Muscle of leg (tissue), 11 donors: ENCODE measurements around the gene KDM4E. TPM values are rescaled to one million over a fixed set of nuclear protein-coding genes. Genes with fewer than 3 reads are reported as not detected.

ENCODE experiments used
- DNase-seq: peaks from one replicate; pipeline ENCODE4 v3.0.0; 2013
- H3K27ac ChIP-seq: one replicate; pipeline ENCODE4 v1.5.1; 2013; ENCODE audit warnings: mild to moderate bottlenecking, low read length, control low read depth
- H3K27me3 ChIP-seq: one replicate; pipeline ENCODE4 v1.6.1; 2013; ENCODE audit warnings: low read length; ENCODE audit not compliant: control insufficient read depth, insufficient read depth
- H3K36me3 ChIP-seq: one replicate; pipeline ENCODE4 v1.6.1; 2013; ENCODE audit warnings: low read length; ENCODE audit not compliant: control insufficient read depth, insufficient read depth
- H3K4me1 ChIP-seq: one replicate; pipeline ENCODE4 v1.6.1; 2013; ENCODE audit warnings: low read length; ENCODE audit not compliant: control insufficient read depth, insufficient read depth
- H3K4me3 ChIP-seq: one replicate; pipeline ENCODE4 v1.5.1; 2013; ENCODE audit warnings: low read length, control low read depth
- H3K9me3 ChIP-seq: replicated peaks from 2 replicates; pipeline ENCODE4 v1.6.1; 2013; ENCODE audit warnings: low read depth, low read length; ENCODE audit not compliant: control insufficient read depth
- WGBS: methylation state at CpG from one replicate; pipeline ENCODE4 v1.1.5; 2013; ENCODE audit warnings: missing lambda C conversion rate; ENCODE audit not compliant: insufficient coverage; 5-methylcytosine and 5-hydroxymethylcytosine counted together
- polyA plus RNA-seq, 8 donors: library from polyadenylated mRNA; unstranded; fragments of 120-200 nt; gene quantifications; one replicate each; pipeline versions ENCODE4 v1.2.1 to v1.2.3, GENCODE V29; 2013; ENCODE audit warnings: inconsistent platforms in 1 of 8, low replicate concordance in 1 of 8; ENCODE audit not compliant: insufficient read length in 8 of 8, insufficient read depth in 1 of 8
- total RNA-seq: library from RNA; stranded (reverse); fragments of 120-200 nt; gene quantifications from one replicate; pipeline ENCODE4 v1.2.4, GENCODE V29; 2013

The KDM4E gene
- total and polyA plus RNA-seq, 9 donors = 0.07 to 0.25 (median 0.11) TPM; not detected in 1

GRCh38 chr11:95066716-95067038 is 41.6 kb downstream of the KDM4E start, which contains the start of gene SRSF8:
SRSF8 (plus strand) TSS chr11:95066919; CDS start chr11:95067227, 308 bp downstream.
- DNase-seq = no peak
- Histone ChIP-seq H3K27ac (peak within 1 kb of the TSS; percentile 99), H3K36me3 (peaks cover 5% of the 10 kb centered on the region), H3K9me3 (no peaks in the 10 kb centered on the region), H3K4me3 (peak within 1 kb of the TSS; percentile 89), H3K4me1 (no peaks in the 10 kb centered on the region), H3K27me3 (no peaks in the 10 kb centered on the region)
- 0% methylated on average over 1 of the region's 4 CpGs for WGBS

DNA sequence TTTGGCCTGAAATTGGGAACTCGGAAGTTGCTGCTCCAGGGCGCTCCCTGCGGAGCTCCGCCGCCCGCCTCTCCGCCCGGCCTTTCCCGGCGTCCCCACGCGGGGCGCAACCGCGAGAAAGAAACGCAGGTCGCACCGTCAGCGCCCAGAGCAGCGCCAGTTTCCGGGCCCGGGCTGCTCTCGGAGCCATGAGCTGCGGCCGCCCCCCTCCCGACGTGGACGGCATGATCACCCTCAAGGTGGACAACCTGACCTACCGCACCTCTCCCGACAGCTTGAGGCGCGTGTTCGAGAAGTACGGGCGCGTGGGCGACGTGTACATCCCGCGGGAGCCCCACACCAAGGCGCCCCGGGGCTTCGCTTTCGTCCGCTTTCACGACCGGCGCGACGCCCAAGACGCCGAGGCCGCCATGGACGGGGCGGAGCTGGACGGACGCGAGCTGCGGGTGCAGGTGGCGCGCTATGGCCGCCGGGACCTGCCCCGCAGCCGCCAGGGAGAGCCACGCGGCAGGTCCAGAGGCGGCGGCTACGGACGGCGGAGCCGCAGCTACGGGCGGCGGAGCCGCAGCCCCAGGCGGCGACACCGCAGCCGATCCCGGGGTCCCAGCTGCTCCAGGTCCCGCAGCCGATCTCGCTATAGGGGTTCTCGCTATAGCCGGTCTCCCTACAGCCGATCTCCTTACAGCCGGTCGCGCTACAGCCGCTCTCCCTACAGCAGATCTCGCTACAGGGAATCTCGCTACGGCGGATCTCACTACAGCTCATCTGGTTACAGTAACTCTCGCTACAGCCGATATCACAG is 42.2 kb downstream of the KDM4E start:
- DNase-seq = peak; percentile 92
- Histone ChIP-seq H3K9me3 (no peaks in the 10 kb centered on the region), H3K36me3 (peaks cover 5% of the 10 kb centered on the region), H3K27me3 (no peaks in the 10 kb centered on the region), H3K4me1 (no peaks in the 10 kb centered on the region), H3K27ac (peak overlapping the region; percentile 99), H3K4me3 (peak overlapping the region; percentile 89)
- WGBS = under 1% methylated on average over 98 of the region's 98 CpGs

DNA sequence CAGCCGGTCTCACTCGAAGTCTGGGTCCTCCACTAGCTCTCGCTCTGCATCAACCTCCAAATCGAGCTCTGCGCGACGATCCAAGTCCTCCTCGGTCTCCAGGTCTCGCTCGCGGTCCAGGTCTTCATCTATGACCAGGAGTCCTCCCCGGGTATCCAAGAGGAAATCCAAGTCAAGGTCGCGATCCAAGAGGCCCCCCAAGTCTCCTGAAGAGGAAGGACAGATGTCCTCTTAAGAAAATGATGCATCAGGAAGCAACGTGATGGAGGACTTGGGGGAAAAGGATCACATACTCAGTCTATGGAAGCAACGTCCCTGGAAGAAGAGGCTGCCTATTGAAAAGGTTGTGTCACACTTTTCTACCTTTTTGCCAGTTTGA is 42.8 kb downstream of the KDM4E start:
- Histone ChIP-seq H3K9me3 (no peaks in the 10 kb centered on the region), H3K36me3 (peaks cover 5% of the 10 kb centered on the region), H3K27me3 (no peaks in the 10 kb centered on the region), H3K27ac (peak overlapping the region; percentile 99), H3K4me1 (no peaks in the 10 kb centered on the region), H3K4me3 (peak overlapping the region; percentile 89)
- no peak for DNase-seq
- 0% methylated on average over 16 of the region's 16 CpGs for WGBS

GRCh38 chr11:95068549-95068948 is 43.5 kb downstream of the KDM4E start:
- no peaks in the 10 kb centered on the region for H3K9me3 ChIP-seq
- WGBS = 6% methylated on average over 3 of the region's 5 CpGs
- peaks cover 5% of the 10 kb centered on the region for H3K36me3 ChIP-seq
- peak; percentile 97 for DNase-seq
- peak overlapping the region; percentile 89 for H3K4me3 ChIP-seq
- peak overlapping the region; percentile 99 for H3K27ac ChIP-seq
- no peaks in the 10 kb centered on the region for H3K4me1 ChIP-seq
- no peaks in the 10 kb centered on the region for H3K27me3 ChIP-seq

DNA sequence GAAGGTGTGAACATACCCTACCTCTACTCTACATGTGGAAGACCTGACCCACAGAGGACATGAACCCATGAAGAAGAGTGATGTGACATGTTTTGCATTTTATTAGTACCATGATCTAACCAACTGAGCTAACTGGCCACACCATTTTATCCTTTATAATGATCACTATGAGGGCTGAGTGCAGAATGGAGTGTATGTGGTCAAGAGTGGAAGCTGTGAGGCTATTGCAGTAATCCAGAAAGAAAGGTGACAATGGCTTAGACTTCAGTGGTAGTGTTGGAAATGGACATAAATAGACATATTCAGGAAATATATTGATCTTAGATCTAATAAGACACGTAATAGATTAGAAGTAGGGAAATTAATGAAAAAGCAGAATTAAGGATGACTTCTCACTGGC is 45.4 kb downstream of the KDM4E start:
- Histone ChIP-seq H3K4me3 (no peak overlapping the region), H3K27ac (no peak overlapping the region), H3K9me3 (no peaks in the 10 kb centered on the region), H3K4me1 (peaks cover 12% of the 10 kb centered on the region), H3K36me3 (peaks cover 5% of the 10 kb centered on the region), H3K27me3 (no peaks in the 10 kb centered on the region)
- 100% methylated on average over 1 of the region's 1 CpG for WGBS
- no peak for DNase-seq

- DNase-seq = no peak
- Histone ChIP-seq H3K27ac (no peak overlapping the region), H3K4me3 (no peak overlapping the region), H3K36me3 (peaks cover 5% of the 10 kb centered on the region), H3K9me3 (no peaks in the 10 kb centered on the region), H3K27me3 (no peaks in the 10 kb centered on the region), H3K4me1 (peaks cover 14% of the 10 kb centered on the region)
Observed at GRCh38 chr11:95072948-95073347, 47.9 kb downstream of the KDM4E start.

- peak; percentile 72 for DNase-seq
Observed at GRCh38 chr11:95074792-95075563, 49.9 kb downstream of the KDM4E start.

GRCh38 chr11:95076416-95076815 is 51.4 kb downstream of the KDM4E start:
- H3K4me1 ChIP-seq = peaks cover 14% of the 10 kb centered on the region
- H3K9me3 ChIP-seq = no peaks in the 10 kb centered on the region
- H3K27me3 ChIP-seq = no peaks in the 10 kb centered on the region
- H3K27ac ChIP-seq = no peak overlapping the region
- WGBS = 20% methylated on average over 1 of the region's 1 CpG
- H3K4me3 ChIP-seq = no peak overlapping the region
- no peak for DNase-seq
- no peaks in the 10 kb centered on the region for H3K36me3 ChIP-seq

More at GRCh38 chr11:95074792-95075563, 49.9 kb downstream of the KDM4E start:
- H3K4me1 ChIP-seq = peaks cover 14% of the 10 kb centered on the region
- no peaks in the 10 kb centered on the region for H3K27me3 ChIP-seq
- peaks cover 5% of the 10 kb centered on the region for H3K36me3 ChIP-seq
- peak overlapping the region; percentile 60 for H3K27ac ChIP-seq
- H3K4me3 ChIP-seq = no peak overlapping the region
- WGBS = no CpG with 5 or more reads among the region's 8 CpGs
- no peaks in the 10 kb centered on the region for H3K9me3 ChIP-seq

DNA sequence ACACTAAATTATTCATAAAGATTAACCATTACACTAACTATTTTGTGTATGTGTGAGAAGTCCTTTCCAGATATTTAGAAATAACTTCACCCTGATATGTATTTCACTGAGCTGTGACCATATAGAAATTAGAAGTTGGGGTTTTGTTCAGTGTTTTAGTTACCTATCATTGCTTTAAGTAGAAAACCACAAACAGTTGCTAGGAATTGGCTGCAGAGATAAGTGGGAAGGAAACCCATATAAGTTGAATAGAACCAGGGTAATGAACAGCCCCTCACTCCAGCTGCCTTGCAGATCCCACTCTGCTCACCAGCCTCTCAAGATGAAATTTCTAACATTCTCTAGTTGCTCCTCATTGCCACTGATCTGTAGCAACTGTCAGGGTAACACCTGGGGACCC is 51.9 kb downstream of the KDM4E start:
- no peaks in the 10 kb centered on the region for H3K36me3 ChIP-seq
- H3K27ac ChIP-seq = no peak overlapping the region
- H3K27me3 ChIP-seq = no peaks in the 10 kb centered on the region
- H3K4me3 ChIP-seq = no peak overlapping the region
- H3K9me3 ChIP-seq = no peaks in the 10 kb centered on the region
- no peak for DNase-seq
- peaks cover 14% of the 10 kb centered on the region for H3K4me1 ChIP-seq
